Measurements from ENCODE around the gene REC114.

DNA sequence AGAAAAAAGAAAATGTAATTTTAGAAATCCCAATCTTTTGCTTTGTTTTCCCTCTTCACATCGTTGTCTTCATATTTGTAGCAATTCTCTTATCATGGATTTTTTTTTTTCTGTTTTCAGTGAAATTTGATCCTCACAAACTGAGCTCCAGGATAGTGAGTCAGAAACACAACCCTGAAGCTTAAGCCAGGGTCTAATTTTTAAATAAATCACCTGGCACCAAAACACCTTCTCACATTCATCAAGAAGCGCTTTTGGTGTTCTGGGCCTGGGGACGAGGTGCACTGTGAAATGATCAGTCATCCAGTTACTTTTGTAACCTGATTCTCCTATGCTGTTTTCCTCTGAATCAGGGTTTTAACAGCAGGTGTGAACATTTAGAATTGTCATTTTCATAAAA lies 87.7 kb downstream of the REC114 start:
- TF ChIP-seq, protein P1, sequence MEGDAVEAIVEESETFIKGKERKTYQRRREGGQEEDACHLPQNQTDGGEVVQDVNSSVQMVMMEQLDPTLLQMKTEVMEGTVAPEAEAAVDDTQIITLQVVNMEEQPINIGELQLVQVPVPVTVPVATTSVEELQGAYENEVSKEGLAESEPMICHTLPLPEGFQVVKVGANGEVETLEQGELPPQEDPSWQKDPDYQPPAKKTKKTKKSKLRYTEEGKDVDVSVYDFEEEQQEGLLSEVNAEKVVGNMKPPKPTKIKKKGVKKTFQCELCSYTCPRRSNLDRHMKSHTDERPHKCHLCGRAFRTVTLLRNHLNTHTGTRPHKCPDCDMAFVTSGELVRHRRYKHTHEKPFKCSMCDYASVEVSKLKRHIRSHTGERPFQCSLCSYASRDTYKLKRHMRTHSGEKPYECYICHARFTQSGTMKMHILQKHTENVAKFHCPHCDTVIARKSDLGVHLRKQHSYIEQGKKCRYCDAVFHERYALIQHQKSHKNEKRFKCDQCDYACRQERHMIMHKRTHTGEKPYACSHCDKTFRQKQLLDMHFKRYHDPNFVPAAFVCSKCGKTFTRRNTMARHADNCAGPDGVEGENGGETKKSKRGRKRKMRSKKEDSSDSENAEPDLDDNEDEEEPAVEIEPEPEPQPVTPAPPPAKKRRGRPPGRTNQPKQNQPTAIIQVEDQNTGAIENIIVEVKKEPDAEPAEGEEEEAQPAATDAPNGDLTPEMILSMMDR (IDR thresholded peaks at IDR 0.05): no peak
- TF ChIP-seq GRHL2 (CRISPR knock-in tag; IDR thresholded peaks at IDR 0.05; ENCODE audit: insufficient replicate concordance, severe bottlenecking): no peak
- no peak for TF ChIP-seq JUN (CRISPR knock-in tag; IDR thresholded peaks at IDR 0.05)
- TF ChIP-seq, protein P2, sequence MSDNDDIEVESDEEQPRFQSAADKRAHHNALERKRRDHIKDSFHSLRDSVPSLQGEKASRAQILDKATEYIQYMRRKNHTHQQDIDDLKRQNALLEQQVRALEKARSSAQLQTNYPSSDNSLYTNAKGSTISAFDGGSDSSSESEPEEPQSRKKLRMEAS (CRISPR knock-in tag; IDR thresholded peaks at IDR 0.05): no peak
- TF ChIP-seq ZNF138 (CRISPR knock-in tag; conservative IDR thresholded peaks at IDR 0.05): no peak
- no peak for TF ChIP-seq PRRX2 (CRISPR knock-in tag; IDR thresholded peaks at IDR 0.05)
- TF ChIP-seq, protein P3, sequence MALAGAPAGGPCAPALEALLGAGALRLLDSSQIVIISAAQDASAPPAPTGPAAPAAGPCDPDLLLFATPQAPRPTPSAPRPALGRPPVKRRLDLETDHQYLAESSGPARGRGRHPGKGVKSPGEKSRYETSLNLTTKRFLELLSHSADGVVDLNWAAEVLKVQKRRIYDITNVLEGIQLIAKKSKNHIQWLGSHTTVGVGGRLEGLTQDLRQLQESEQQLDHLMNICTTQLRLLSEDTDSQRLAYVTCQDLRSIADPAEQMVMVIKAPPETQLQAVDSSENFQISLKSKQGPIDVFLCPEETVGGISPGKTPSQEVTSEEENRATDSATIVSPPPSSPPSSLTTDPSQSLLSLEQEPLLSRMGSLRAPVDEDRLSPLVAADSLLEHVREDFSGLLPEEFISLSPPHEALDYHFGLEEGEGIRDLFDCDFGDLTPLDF (CRISPR knock-in tag; IDR thresholded peaks at IDR 0.05): no peak
- TF ChIP-seq IRF2 (CRISPR knock-in tag; IDR thresholded peaks at IDR 0.05; ENCODE audit: borderline replicate concordance, low read depth): no peak
- no peak for TF ChIP-seq ZNF219 (CRISPR knock-in tag; IDR thresholded peaks at IDR 0.05; ENCODE audit: borderline replicate concordance)
- TF ChIP-seq TEAD4 (CRISPR knock-in tag; IDR thresholded peaks at IDR 0.05): no peak
- TF ChIP-seq, protein P4, sequence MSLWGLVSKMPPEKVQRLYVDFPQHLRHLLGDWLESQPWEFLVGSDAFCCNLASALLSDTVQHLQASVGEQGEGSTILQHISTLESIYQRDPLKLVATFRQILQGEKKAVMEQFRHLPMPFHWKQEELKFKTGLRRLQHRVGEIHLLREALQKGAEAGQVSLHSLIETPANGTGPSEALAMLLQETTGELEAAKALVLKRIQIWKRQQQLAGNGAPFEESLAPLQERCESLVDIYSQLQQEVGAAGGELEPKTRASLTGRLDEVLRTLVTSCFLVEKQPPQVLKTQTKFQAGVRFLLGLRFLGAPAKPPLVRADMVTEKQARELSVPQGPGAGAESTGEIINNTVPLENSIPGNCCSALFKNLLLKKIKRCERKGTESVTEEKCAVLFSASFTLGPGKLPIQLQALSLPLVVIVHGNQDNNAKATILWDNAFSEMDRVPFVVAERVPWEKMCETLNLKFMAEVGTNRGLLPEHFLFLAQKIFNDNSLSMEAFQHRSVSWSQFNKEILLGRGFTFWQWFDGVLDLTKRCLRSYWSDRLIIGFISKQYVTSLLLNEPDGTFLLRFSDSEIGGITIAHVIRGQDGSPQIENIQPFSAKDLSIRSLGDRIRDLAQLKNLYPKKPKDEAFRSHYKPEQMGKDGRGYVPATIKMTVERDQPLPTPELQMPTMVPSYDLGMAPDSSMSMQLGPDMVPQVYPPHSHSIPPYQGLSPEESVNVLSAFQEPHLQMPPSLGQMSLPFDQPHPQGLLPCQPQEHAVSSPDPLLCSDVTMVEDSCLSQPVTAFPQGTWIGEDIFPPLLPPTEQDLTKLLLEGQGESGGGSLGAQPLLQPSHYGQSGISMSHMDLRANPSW (CRISPR knock-in tag; conservative IDR thresholded peaks at IDR 0.05; ENCODE audit: low read depth): no peak
- TF ChIP-seq ZBTB21 (CRISPR knock-in tag; IDR thresholded peaks at IDR 0.05; ENCODE audit: borderline replicate concordance): no peak
